Measurements from ENCODE around the gene MRPL45.
"Not testable (repeated sequence)": the region's sequence is repeated elsewhere in the genome, so short reads cannot be mapped to it uniquely, and the experiment has no call there.

The MRPL45 gene

DNA sequence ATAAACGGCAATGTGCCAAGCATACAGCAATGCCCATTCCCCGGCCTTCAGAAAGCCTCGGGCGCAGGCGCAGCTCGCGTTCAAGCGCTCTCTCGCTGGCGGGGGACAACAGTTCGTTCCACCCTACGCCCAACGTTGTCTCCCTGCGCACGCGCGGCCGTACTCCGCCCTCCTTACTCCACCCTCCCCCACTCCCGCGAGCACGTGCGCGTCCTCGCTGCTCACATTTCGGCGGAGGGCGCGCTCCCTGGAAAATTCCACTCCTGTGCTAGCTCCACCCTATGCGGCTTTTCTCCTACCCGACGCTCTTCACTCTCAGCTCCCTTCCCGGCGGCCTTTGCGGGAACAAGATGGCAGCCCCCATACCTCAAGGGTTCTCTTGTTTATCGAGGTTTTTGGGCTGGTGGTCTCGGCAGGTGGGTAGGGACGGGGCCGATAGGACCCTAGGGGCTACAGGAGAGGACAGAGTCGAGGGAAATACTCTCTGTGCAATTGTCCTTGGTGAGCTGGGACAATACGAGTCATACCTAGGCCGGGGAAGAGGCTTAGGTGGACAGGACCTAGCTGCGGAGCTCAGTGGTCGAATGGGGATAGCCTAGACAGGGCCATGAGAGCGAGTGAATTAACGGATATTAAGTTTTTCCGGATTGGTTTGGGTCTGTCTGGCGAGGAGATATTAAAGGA is at the start of gene MRPL45:
TSS of gene MRPL45 (plus strand) at position 335 of the 684 bp plus-strand sequence. CDS start at position 351, 16 bp downstream.
- DNase-seq (ENCODE audit: low read depth in 2 of 2) = peak; percentile 93 to 94

- DNase-seq (ENCODE audit: low read depth in 2 of 2) = not testable (repeated sequence)
Measured at GRCh38 chr17:38253191-38253590, 43.8 kb upstream of the MRPL45 start.

DNA sequence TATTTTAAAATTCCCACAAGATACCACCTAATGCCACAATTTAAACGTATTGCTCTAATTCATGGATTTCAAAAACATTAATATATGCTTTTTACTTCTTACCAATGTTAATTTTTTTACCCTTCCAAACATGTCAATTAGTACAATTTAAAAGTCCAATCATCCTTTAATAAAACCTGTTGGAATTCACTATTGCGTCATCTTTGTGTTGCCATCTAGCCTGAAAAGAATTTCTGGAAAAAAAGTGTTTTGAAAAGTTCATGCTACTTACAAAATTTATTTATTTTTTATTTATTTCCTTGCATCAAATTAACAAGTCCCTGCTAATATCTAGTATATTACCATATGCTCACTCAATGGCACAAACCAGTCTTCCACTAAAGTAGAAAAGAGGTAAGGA is 42.6 kb upstream of the MRPL45 start:
- not testable (repeated sequence) for DNase-seq (ENCODE audit: low read depth in 2 of 2)

GRCh38 chr17:38257013-38257621 is 39.9 kb upstream of the MRPL45 start:
- DNase-seq (ENCODE audit: low read depth in 2 of 2) = peak; percentile 82 to 83

DNA sequence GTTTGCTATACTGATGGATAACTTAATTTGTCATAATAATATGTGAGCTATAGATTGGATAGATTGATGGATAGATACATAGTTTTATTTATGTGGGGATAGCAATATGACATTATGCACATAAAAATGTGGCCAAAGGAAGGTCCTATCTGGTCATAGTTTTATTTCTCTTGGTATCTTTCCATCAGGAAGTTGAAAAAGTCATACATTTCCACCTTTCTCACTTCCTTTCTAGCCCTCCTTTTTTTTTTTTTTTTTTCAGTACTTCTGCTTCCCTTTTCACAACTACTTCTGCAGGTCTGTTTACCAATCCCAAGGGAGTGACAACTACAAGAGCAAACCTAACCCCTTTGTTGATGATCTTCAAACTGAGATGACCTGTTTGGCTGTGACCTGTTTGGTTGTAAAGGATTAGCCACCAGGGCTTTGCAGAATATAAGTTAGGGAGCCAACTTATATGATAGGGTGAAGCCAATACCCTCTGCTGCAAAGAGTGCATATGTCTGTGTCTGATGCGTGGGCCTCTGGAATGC is 30.9 kb upstream of the MRPL45 start:
- DNase-seq (ENCODE audit: low read depth in 2 of 2) = not testable (repeated sequence)

GRCh38 chr17:38266571-38266970 is 30.4 kb upstream of the MRPL45 start:
- not testable (repeated sequence) for DNase-seq (ENCODE audit: low read depth in 2 of 2)

GRCh38 chr17:38268138-38268537 is 28.8 kb upstream of the MRPL45 start:
- DNase-seq (ENCODE audit: low read depth in 2 of 2) = not testable (repeated sequence)

- not testable (repeated sequence) for DNase-seq (ENCODE audit: low read depth in 2 of 2)
Measured at GRCh38 chr17:38269045-38269444, 27.9 kb upstream of the MRPL45 start.

- not testable (repeated sequence) for DNase-seq (ENCODE audit: low read depth in 2 of 2)
Measured at GRCh38 chr17:38269552-38269951, 27.4 kb upstream of the MRPL45 start.

DNA sequence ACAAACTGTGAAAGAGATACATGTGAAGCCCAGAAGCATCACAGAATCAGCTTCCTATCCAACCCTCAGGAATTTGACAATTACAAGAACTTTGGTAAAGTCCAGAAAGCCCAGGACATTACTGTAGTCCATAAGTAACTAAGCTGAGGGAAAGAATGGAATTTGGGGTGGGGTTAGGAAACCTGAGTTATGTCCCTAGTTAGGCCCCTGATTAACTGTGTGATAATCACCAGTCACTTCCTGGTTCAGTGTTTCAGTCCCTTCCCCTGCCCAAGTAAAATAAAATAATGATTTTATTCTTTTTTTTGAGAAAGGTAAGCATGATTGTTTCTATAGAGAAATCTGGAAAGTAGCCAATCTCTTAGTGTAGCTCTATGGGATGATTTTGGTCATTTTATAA is 11.0 kb upstream of the MRPL45 start:
- DNase-seq (ENCODE audit: low read depth in 2 of 2) = not testable (repeated sequence)

DNA sequence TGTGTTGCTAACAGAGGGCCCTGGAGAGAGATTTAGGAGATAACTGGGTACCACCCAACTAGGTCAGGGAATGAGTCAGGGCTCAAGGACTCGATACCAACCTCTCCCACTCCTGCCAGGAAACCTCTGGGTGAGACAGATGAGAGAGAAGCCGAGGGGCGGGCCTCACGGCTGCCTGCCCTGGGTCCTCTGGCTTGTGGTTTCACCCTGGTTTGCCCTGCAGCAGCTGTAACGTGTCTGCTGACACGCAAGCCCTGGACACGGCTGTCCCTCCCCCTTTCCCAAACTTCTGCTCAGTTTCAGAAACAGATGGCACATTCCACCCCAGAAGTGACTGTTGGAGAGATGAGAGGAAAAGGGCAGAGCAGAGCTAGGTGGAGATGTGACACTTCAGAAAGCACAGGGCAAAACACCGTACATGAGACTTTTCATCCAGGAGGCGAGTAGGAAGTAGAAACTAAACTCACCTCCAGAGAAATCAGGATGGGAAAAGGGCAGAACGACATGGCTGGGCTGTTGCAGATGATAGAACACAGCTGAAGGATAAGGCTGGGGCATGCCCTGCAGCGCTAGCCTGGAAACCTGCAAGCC is 10.4 kb upstream of the MRPL45 start:
- not testable (repeated sequence) for DNase-seq (ENCODE audit: low read depth in 2 of 2)

GRCh38 chr17:38288217-38288827 is 8.6 kb upstream of the MRPL45 start:
- DNase-seq (ENCODE audit: low read depth in 2 of 2) = not testable (repeated sequence)

GRCh38 chr17:38289760-38290159 is 7.2 kb upstream of the MRPL45 start:
- not testable (repeated sequence) for DNase-seq (ENCODE audit: low read depth in 2 of 2)

DNA sequence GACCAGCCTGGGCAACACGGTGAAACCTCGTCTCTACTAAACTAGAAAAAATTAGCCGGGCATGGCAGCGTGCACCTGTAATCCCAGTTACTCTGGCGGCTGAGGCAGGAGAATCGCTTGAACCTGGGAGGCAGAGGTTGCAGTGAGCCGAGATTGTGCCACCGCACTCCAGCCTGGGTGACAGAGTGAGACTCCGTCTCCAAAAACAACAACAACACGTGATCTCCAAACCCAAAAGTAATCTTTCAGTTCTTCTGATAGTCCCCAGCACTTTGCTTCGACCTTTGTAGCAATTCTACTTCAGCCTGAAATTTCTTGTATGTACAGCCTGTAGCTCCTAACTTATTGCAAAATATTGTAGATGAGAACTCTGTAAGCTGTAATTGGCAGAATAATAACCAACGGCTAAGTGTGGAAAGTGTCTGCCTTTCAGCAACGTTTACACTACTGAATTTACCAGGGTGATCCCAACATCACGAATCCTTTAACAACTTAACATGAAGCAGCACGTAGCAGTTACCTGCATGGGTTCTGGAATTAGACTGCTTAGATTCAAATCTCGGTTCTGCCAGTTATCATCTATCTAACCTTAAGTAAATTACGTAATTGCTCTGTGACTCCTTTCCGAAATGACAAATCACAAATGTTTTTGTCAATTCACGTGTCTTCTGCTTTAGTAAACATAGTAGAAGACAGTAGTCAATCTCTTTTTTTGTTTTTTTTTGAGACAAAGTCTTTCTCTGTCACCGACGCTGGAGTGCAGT is 1.2 kb upstream of the MRPL45 start:
- DNase-seq (ENCODE audit: low read depth in 2 of 2) = not testable (repeated sequence)

GRCh38 chr17:38315497-38315896 is 18.5 kb downstream of the MRPL45 start:
- no peak for DNase-seq (ENCODE audit: low read depth in 2 of 2)

- DNase-seq (ENCODE audit: low read depth in 2 of 2) = no peak
Measured at GRCh38 chr17:38317081-38317480, 20.1 kb downstream of the MRPL45 start.

DNA sequence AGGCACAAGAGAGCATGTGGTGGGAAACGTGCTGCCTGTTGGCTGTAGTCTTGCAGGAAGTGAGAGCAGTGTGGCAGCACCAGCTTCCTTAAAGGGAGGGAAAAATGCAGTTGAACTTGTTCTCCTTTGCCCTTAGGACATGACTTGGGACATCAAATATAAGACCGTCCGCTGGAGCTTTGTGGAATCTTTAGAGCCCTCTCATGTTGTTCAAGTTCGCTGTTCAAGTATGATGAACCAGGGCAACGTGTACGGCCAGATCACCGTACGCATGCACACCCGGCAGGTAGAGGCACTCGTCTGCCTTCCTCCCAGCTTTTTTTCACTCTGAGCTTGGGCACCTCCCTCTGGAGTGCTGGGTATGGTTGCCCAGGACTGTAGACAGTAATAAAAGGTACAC is 23.5 kb downstream of the MRPL45 start:
- DNase-seq (ENCODE audit: low read depth in 2 of 2) = no peak

GRCh38 chr17:38322156-38322779 is 25.3 kb downstream of the MRPL45 start:
- peak; percentile 31 to 44 for DNase-seq (ENCODE audit: low read depth in 2 of 2)

DNA sequence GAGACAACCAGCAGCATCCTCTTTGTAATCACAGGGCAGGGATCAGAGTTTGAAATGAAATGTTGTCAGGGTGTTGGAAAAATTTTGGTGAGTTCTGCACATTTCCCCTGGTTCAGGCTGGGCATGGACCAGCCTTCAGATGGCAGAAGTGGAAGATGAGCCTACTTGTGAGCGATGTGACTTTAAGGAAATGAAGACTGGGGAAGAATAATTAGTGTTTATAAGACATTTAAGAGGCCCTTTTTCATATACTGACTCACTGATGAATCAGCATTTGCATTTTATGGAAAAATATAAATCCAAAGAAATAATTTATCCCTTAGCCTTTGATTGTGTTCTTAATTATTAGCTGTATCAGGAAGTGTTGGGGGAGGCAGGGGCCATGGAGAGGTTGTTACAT is 25.9 kb downstream of the MRPL45 start:
- DNase-seq (ENCODE audit: low read depth in 2 of 2) = no peak

DNA sequence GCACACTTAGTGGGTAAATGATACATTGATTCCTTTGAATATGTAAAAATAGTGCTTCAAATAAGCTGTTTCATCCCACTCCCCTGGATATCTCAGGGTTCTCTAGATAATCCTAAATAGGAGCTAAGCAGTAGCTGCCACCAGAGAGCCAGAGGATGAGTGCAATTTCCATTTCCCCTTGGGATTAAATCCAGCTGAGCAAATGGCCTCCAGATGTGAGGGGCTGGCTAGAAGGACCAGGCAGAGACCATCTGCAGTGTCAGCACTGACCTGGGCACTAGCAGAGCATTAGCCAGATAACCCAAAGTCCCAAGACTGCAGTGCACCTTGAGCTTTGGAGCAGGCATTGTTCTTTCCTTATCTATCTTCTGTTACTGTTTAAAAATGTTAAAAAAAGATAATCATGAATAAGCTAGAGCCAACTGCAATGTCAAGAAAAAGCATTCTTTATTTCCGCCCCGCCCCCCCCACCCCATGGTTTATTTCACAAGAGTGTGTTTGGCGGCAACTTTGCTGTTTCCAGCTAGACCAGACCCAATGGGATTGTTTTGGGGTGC is 27.3 kb downstream of the MRPL45 start:
- DNase-seq (ENCODE audit: low read depth in 2 of 2) = no peak

GRCh38 chr17:38324772-38325171 is 27.8 kb downstream of the MRPL45 start:
- no peak for DNase-seq (ENCODE audit: low read depth in 2 of 2)
